ENCODE data around the gene BLOC1S1. TPM values are rescaled to one million over a fixed set of nuclear protein-coding genes. Genes with fewer than 3 reads are reported as not detected.

The BLOC1S1 gene
- total RNA-seq, 4 donors from 2014 or later, result 255 to 434 (median 300) TPM

- DNase-seq, result no peak
- no peak for ATAC-seq
- Histone ChIP-seq H3K4me3 (no peak overlapping the region), H3K9me3 (no peaks in the 10 kb centered on the region), H3K27ac (no peak overlapping the region), H3K27me3 (no peaks in the 10 kb centered on the region), H3K4me1 (no peaks in the 10 kb centered on the region), H3K36me3 (peaks cover 2 to 48% of the 10 kb centered on the region in 2 donors)
- in situ Hi-C loops (cut with MboI; ENCODE audit: low sequenced_read_pairs in 4 of 4) (no loop called here), intact Hi-C loops (cut with DNase I; ENCODE audit: low total_unique reads) (no loop called here)
- TF ChIP-seq POLR2A (IDR thresholded peaks at IDR 0.05) (no peak), CTCF (IDR thresholded peaks at IDR 0.05 in 4 of 5, conservative IDR thresholded peaks at IDR 0.05 in 1 of 5) (no peak)
These were observed 44.8 kb downstream of the BLOC1S1 start for GRCh38 chr12:55760663-55761062.

- TF ChIP-seq POLR2A (IDR thresholded peaks at IDR 0.05) (no peak), CTCF (IDR thresholded peaks at IDR 0.05 in 4 of 5, conservative IDR thresholded peaks at IDR 0.05 in 1 of 5) (no peak)
- Histone ChIP-seq H3K27me3 (no peaks in the 10 kb centered on the region), H3K36me3 (peaks cover 0 to 34% of the 10 kb centered on the region in 2 donors), H3K9me3 (no peaks in the 10 kb centered on the region), H3K27ac (no peak overlapping the region), H3K4me1 (no peaks in the 10 kb centered on the region), H3K4me3 (no peak overlapping the region)
- in situ Hi-C loops (cut with MboI; ENCODE audit: low sequenced_read_pairs in 4 of 4) (no loop called here), intact Hi-C loops (cut with DNase I; ENCODE audit: low total_unique reads) (no loop called here)
- DNase-seq, result no peak
- ATAC-seq, result no peak
These were observed 46.8 kb downstream of the BLOC1S1 start for GRCh38 chr12:55762646-55763045.

GRCh38 chr12:55765736-55766290, 50.0 kb downstream of the BLOC1S1 start:
- no peak for ATAC-seq
- in situ Hi-C loops (cut with MboI; ENCODE audit: low sequenced_read_pairs in 4 of 4) (no loop called here), intact Hi-C loops (cut with DNase I; ENCODE audit: low total_unique reads) (no loop called here)
- H3K4me1 ChIP-seq, result no peaks in the 10 kb centered on the region
- no peaks in the 10 kb centered on the region for H3K9me3 ChIP-seq
- no peak overlapping the region for H3K4me3 ChIP-seq
- TF ChIP-seq POLR2A (IDR thresholded peaks at IDR 0.05) (no peak), CTCF (IDR thresholded peaks at IDR 0.05 in 4 of 5, conservative IDR thresholded peaks at IDR 0.05 in 1 of 5) (no peak)
- H3K27ac ChIP-seq, result no peak overlapping the region
- peaks cover 0 to 6% of the 10 kb centered on the region in 2 donors for H3K36me3 ChIP-seq
- DNase-seq, result no peak
- H3K27me3 ChIP-seq, result no peaks in the 10 kb centered on the region

- no peaks in the 10 kb centered on the region for H3K9me3 ChIP-seq
- H3K27me3 ChIP-seq, result no peaks in the 10 kb centered on the region
- DNase-seq (no peak), ATAC-seq (no peak)
- peaks cover 3 to 9% of the 10 kb centered on the region in 2 donors for H3K4me1 ChIP-seq
- peaks cover 0 to 6% of the 10 kb centered on the region in 2 donors for H3K36me3 ChIP-seq
- TF ChIP-seq CTCF (IDR thresholded peaks at IDR 0.05 in 4 of 5, conservative IDR thresholded peaks at IDR 0.05 in 1 of 5), result no peak
- TF ChIP-seq POLR2A (IDR thresholded peaks at IDR 0.05), result no peak
- in situ Hi-C loops (cut with MboI; ENCODE audit: low sequenced_read_pairs in 4 of 4), result no loop called here
- intact Hi-C loops (cut with DNase I; ENCODE audit: low total_unique reads), result no loop called here
- H3K4me3 ChIP-seq, result no peak overlapping the region
- H3K27ac ChIP-seq, result no peak overlapping the region
These were observed 51.3 kb downstream of the BLOC1S1 start for GRCh38 chr12:55767156-55767555.

Other genes with a start within 250 kb of the BLOC1S1 start
- gene OR6C70, start 245.9 kb upstream of the BLOC1S1 start, total RNA-seq, result not detected
- not detected for gene OR6C68, start 223.7 kb upstream of the BLOC1S1 start, total RNA-seq
- gene OR6C4, start 166.4 kb upstream of the BLOC1S1 start, total RNA-seq, result not detected
- gene OR2AP1, start 143.6 kb upstream of the BLOC1S1 start, total RNA-seq, result not detected
- not detected for gene OR10P1, start 79.2 kb upstream of the BLOC1S1 start, total RNA-seq
- gene ITGA7, start 8.1 kb upstream of the BLOC1S1 start, total RNA-seq, result 100 to 1,000 TPM in 2 of 4 donors, 10 to 100 TPM in 2; 69.7 to 206 (median 92.0) TPM
- 10 to 100 TPM in 1 of 4 donors, 1 to 10 TPM in 3; 3.8 to 10.3 (median 7.5) TPM for gene RDH5, start 4.3 kb downstream of the BLOC1S1 start, total RNA-seq
- gene CD63, start 13.0 kb downstream of the BLOC1S1 start, total RNA-seq, result 1,000 to 10,000 TPM in 1 of 4 donors, 100 to 1,000 TPM in 3; 423 to 1,107 (median 634) TPM
- 1 to 10 TPM in 2 of 4 donors, under 1 TPM in 2; 0.17 to 4.4 (median 1.1) TPM for gene GDF11, start 27.1 kb downstream of the BLOC1S1 start, total RNA-seq
- gene SARNP, start 101.7 kb downstream of the BLOC1S1 start, total RNA-seq, result 10 to 100 TPM; 46.5 to 66.2 (median 62.8) TPM
- gene ORMDL2, start 102.0 kb downstream of the BLOC1S1 start, total RNA-seq, result 10 to 100 TPM in 3 of 4 donors, 1 to 10 TPM in 1; 6.6 to 23.1 (median 12.1) TPM
- 10 to 100 TPM; 11.9 to 21.7 (median 19.8) TPM for gene DNAJC14, start 113.5 kb downstream of the BLOC1S1 start, total RNA-seq
- 1 to 10 TPM in 2 of 4 donors, under 1 TPM in 2; 0.44 to 3.1 (median 1.8) TPM for gene MMP19, start 126.9 kb downstream of the BLOC1S1 start, total RNA-seq
- 10 to 100 TPM; 12.8 to 24.5 (median 15.9) TPM for gene PYM1, start 211.8 kb downstream of the BLOC1S1 start, total RNA-seq
- gene DGKA, start 215.1 kb downstream of the BLOC1S1 start, total RNA-seq, result 1 to 10 TPM; 1.9 to 5.0 (median 2.6) TPM
- gene PMEL, start 250.0 kb downstream of the BLOC1S1 start, total RNA-seq, result 1 to 10 TPM in 1 of 4 donors, under 1 TPM in 1, not detected in 2; 0.73 to 2.0 TPM

All from gastrocnemius medialis (tissue), 4 donors.